IMR-90 (cell line): ENCODE results near the gene PPP6R1. TPM values are rescaled to one million over a fixed set of nuclear protein-coding genes. Genes with fewer than 3 reads are reported as not detected.

Source experiments
- ATAC-seq: fragments of 200-7000 bp; cut with Tn5 transposase; 2 replicates; pipeline ENCODE4 v1.9.1; 2020; ENCODE audit warnings: low read depth, mild to moderate bottlenecking, moderate library complexity
- BruUV-seq: library from RNA; stranded (reverse); fragments of 400-500 nt; replicated peaks from 2 replicates; lab custom pipeline; 2021; lab: Mats Ljungman, UMichigan
- CTCF ChIA-PET: fragments of 300-600 bp; formaldehyde crosslinking; extraction: SDS; loops from one replicate; lab custom pipeline; 2021; ENCODE audit warnings: antibody characterized with exemption; lab: Yijun Ruan, JAX
- POLR2A ChIA-PET: fragments of 300-600 bp; sonication (Branson Sonifier 250); formaldehyde crosslinking; loops from one replicate; lab custom pipeline; 2022; ENCODE audit warnings: antibody characterized with exemption; ENCODE audit not compliant: unreplicated experiment; lab: Charles Lee
- DNase-seq: peaks from one replicate; pipeline ENCODE4 v3.0.0; 2013
- H2AFZ ChIP-seq: replicated peaks from 2 replicates; pipeline ENCODE3; 2013; ENCODE audit warnings: low read length, mild to moderate bottlenecking; ENCODE audit not compliant: poor library complexity
- H2AK5ac ChIP-seq: 2 replicates; pipeline ENCODE4 v1.6.1; 2013; ENCODE audit warnings: low read depth, low read length, inconsistent platforms
- H2AK9ac ChIP-seq: replicated peaks from 2 replicates; pipeline ENCODE3; 2013; ENCODE audit warnings: mild to moderate bottlenecking, low read depth, low read length, moderate library complexity; ENCODE audit not compliant: poor library complexity
- H2BK120ac ChIP-seq: 2 replicates; pipeline ENCODE4 v1.6.1; 2013; ENCODE audit warnings: low read depth, low read length, inconsistent platforms
- H2BK15ac ChIP-seq: 3 replicates; pipeline ENCODE4 v1.6.1; 2013; ENCODE audit warnings: low read depth, low read length, inconsistent platforms
- H2BK20ac ChIP-seq: 2 replicates; pipeline ENCODE4 v1.6.1; 2013; ENCODE audit warnings: low read depth, mild to moderate bottlenecking, inconsistent platforms, low read length, moderate library complexity
- H2BK5ac ChIP-seq: 2 replicates; pipeline ENCODE4 v1.6.1; 2013; ENCODE audit warnings: mild to moderate bottlenecking, low read depth, low read length, inconsistent platforms; ENCODE audit not compliant: poor library complexity, severe bottlenecking
- H3K14ac ChIP-seq: replicated peaks from 2 replicates; pipeline ENCODE4 v1.6.1; 2013; ENCODE audit warnings: low read depth, low read length, inconsistent platforms
- H3K18ac ChIP-seq: 2 replicates; pipeline ENCODE4 v1.6.1; 2013; ENCODE audit warnings: low read depth, low read length, control low read depth
- H3K23ac ChIP-seq: 2 replicates; pipeline ENCODE4 v1.6.1; 2013; ENCODE audit warnings: low read depth, low read length, inconsistent platforms
- H3K27ac ChIP-seq: 2 replicates; pipeline ENCODE4 v1.5.1; 2013; ENCODE audit warnings: mild to moderate bottlenecking, control low read depth, low read length; ENCODE audit not compliant: insufficient read depth
- H3K27me3 ChIP-seq: 2 replicates; pipeline ENCODE4 v1.6.1; 2013; ENCODE audit warnings: low read length; ENCODE audit not compliant: control insufficient read depth, insufficient read depth
- H3K36me3 ChIP-seq: 2 replicates; pipeline ENCODE4 v1.6.1; 2013; ENCODE audit warnings: low read length, mixed read lengths; ENCODE audit not compliant: control insufficient read depth, insufficient read depth
- H3K4ac ChIP-seq: 2 replicates; pipeline ENCODE4 v1.6.1; 2013; ENCODE audit warnings: low read depth, low read length, inconsistent platforms
- H3K4me1 ChIP-seq: 2 replicates; pipeline ENCODE4 v1.6.1; 2013; ENCODE audit warnings: low read length, mixed read lengths; ENCODE audit not compliant: control insufficient read depth, insufficient read depth
- H3K4me2 ChIP-seq: 2 replicates; pipeline ENCODE4 v1.6.1; 2013; ENCODE audit warnings: low read depth, mild to moderate bottlenecking, control low read depth, low read length, moderate library complexity
- H3K4me3 ChIP-seq: 2 replicates; pipeline ENCODE4 v1.5.1; 2013; ENCODE audit warnings: low read depth, mild to moderate bottlenecking, control low read depth, low read length, moderate library complexity; ENCODE audit not compliant: insufficient read depth
- H3K56ac ChIP-seq: 2 replicates; pipeline ENCODE4 v1.6.1; 2013; ENCODE audit warnings: low read length, inconsistent platforms; ENCODE audit not compliant: insufficient read depth; ENCODE audit errors: extremely low read depth
- H3K79me1 ChIP-seq, 2 experiments: 2 replicates each; pipeline ENCODE4 v1.6.1; 2013; ENCODE audit warnings: low read length in 2 of 2, inconsistent platforms in 1 of 2, low read depth in 1 of 2
- H3K9ac ChIP-seq: 2 replicates; pipeline ENCODE4 v1.6.1; 2013; ENCODE audit warnings: low read depth, low read length, control low read depth
- H3K9me1 ChIP-seq: 2 replicates; pipeline ENCODE4 v1.6.1; 2013; ENCODE audit warnings: low read length, inconsistent platforms; ENCODE audit not compliant: insufficient read depth
- H3K9me3 ChIP-seq: 2 replicates; pipeline ENCODE4 v1.6.1; 2013; ENCODE audit warnings: low read length; ENCODE audit not compliant: control insufficient read depth, insufficient read depth
- H4K20me1 ChIP-seq: 2 replicates; pipeline ENCODE4 v1.6.1; 2013; ENCODE audit warnings: low read length, inconsistent platforms; ENCODE audit not compliant: insufficient read depth
- H4K5ac ChIP-seq: 2 replicates; pipeline ENCODE4 v1.6.1; 2013; ENCODE audit warnings: mild to moderate bottlenecking, low read depth, low read length, control low read depth
- H4K8ac ChIP-seq, 2 experiments: 2 replicates each; pipeline ENCODE4 v1.6.1; 2013; ENCODE audit warnings: low read depth in 2 of 2, low read length in 2 of 2, control low read depth in 1 of 2, inconsistent platforms in 1 of 2
- H4K91ac ChIP-seq: 2 replicates; pipeline ENCODE4 v1.6.1; 2013; ENCODE audit warnings: low read depth, low read length, inconsistent platforms; ENCODE audit not compliant: insufficient read depth
- CEBPB ChIP-seq: IDR thresholded peaks from 2 replicates; pipeline ENCODE4 v1.6.1; 2012; ENCODE audit warnings: low read depth, low read length, improper control_type of control experiment
- RAD21 ChIP-seq: IDR thresholded peaks from 2 replicates; pipeline ENCODE4 v1.6.1; 2012; ENCODE audit warnings: low read length, improper control_type of control experiment
- RCOR1 ChIP-seq: IDR thresholded peaks from 2 replicates; pipeline ENCODE4 v1.6.1; 2012; ENCODE audit warnings: mild to moderate bottlenecking, low read length, improper control_type of control experiment; ENCODE audit not compliant: insufficient replicate concordance
- WGBS, 2 experiments: methylation state at CpG; one replicate each; pipeline versions ENCODE4 v1.1.5 to v1.1.7; 2013; ENCODE audit warnings: missing lambda C conversion rate in 2 of 2; ENCODE audit not compliant: insufficient read length in 1 of 2; ENCODE audit errors: extremely low coverage in 2 of 2; 5-methylcytosine and 5-hydroxymethylcytosine counted together
- dilution Hi-C: fragments of 300-500 bp; cut with HindIII; formaldehyde crosslinking; loops from one replicate; pipeline ENCODE4 v1.14.3; 2018; ENCODE audit warnings: low sequenced_read_pairs; ENCODE audit not compliant: unreplicated experiment
- in situ Hi-C: fragments of 300-500 bp; cut with MboI; formaldehyde crosslinking; loops from 3 replicates; pipeline ENCODE4 v1.14.3; 2019; ENCODE audit warnings: low sequenced_read_pairs, inconsistent platforms, mixed read lengths
- intact Hi-C: fragments of 100-400 bp; cut with micrococcal nuclease; formaldehyde crosslinking; loops from 2 replicates; pipeline ENCODE4 v1.10.0; 2022
- polyA plus RNA-seq, 3 experiments: library from polyadenylated mRNA; depleted of rRNA; stranded (reverse); fragments of >200 nt; gene quantifications; 2 replicates each; pipeline ENCODE4 v1.2.3, GENCODE V29; 2012; ENCODE audit warnings: low replicate concordance in 1 of 3
- total RNA-seq: library from RNA; depleted of rRNA; stranded (reverse); fragments of >200 nt; gene quantifications from 2 replicates; pipeline ENCODE4 v1.2.3, GENCODE V29; 2012
- TF ChIP-seq, protein P1 (sequence below): conservative IDR thresholded peaks from 2 replicates; pipeline ENCODE4 v1.5.1; 2012; ENCODE audit warnings: mild to moderate bottlenecking, low read depth, low read length, improper control_type of control experiment

PPP6R1 gene
- total and polyA plus RNA-seq, 2 of the 4 experiments (the other 2 are of a cell fraction): 19.9 to 50.2 TPM

GRCh38 chr19:55246462-55247451 lies 12.1 kb downstream of the PPP6R1 start:
- H3K56ac ChIP-seq: no peak overlapping the region

More at GRCh38 chr19:55246462-55247451, 12.1 kb downstream of the PPP6R1 start:
- no peak for ATAC-seq
- Histone ChIP-seq H3K14ac (no peak overlapping the region), H3K23ac (no peak overlapping the region), H2BK20ac (no peak overlapping the region), H3K9me3 (no peaks in the 10 kb centered on the region), H3K27ac (peak overlapping the region; percentile 14; the same call in 1 of the 2 replicates), H3K4me3 (no peak overlapping the region), H3K4ac (no peak overlapping the region), H2BK15ac (no peak overlapping the region), H3K9me1 (peaks cover 22% of the 10 kb centered on the region), H2BK120ac (no peak overlapping the region; the same call in 1 of the 2 replicates), H3K18ac (no peak overlapping the region), H4K8ac (0 out of 4 replicates have a peak overlapping the region, but pooled peaks of 1 of the 2 experiments have one; percentile 49), H2AFZ (no peak overlapping the region), H4K5ac (no peak overlapping the region), H4K20me1 (peaks cover 57% of the 10 kb centered on the region), H3K36me3 (peaks cover 38% of the 10 kb centered on the region), H2AK9ac (no peak overlapping the region), H2BK5ac (peak overlapping the region; percentile 55), H3K79me1 (peaks cover 12 to 81% of the 10 kb centered on the region in 2 experiments), H3K4me1 (0 out of 2 replicates have a peak, but pooled peaks cover 1% of the 10 kb centered on the region), H3K4me2 (no peak overlapping the region), H2AK5ac (no peak overlapping the region), H3K9ac (no peak overlapping the region), H3K27me3 (no peaks in the 10 kb centered on the region), H4K91ac (no peak overlapping the region)
- WGBS, 2 experiments: 89% methylated on average over 17 of the region's 40 CpGs; no CpG with 5 or more reads in 1 of the 2 experiments
- POLR2A ChIA-PET: no interaction called here
- in situ Hi-C loops (no loop called here), intact Hi-C loops (no loop called here), dilution Hi-C loops (no loop called here)
- no TSS peak for BruUV-seq
- DNase-seq: no peak
- TF ChIP-seq RAD21 (no peak), RCOR1 (no peak), CEBPB (no peak)
- TF ChIP-seq, protein P1, sequence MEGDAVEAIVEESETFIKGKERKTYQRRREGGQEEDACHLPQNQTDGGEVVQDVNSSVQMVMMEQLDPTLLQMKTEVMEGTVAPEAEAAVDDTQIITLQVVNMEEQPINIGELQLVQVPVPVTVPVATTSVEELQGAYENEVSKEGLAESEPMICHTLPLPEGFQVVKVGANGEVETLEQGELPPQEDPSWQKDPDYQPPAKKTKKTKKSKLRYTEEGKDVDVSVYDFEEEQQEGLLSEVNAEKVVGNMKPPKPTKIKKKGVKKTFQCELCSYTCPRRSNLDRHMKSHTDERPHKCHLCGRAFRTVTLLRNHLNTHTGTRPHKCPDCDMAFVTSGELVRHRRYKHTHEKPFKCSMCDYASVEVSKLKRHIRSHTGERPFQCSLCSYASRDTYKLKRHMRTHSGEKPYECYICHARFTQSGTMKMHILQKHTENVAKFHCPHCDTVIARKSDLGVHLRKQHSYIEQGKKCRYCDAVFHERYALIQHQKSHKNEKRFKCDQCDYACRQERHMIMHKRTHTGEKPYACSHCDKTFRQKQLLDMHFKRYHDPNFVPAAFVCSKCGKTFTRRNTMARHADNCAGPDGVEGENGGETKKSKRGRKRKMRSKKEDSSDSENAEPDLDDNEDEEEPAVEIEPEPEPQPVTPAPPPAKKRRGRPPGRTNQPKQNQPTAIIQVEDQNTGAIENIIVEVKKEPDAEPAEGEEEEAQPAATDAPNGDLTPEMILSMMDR: no peak
- CTCF ChIA-PET: no interaction called here
